K562 (cell line): ENCODE measurements around the gene DELE1. TPM values are rescaled to one million over a fixed set of nuclear protein-coding genes. Genes with fewer than 3 reads are reported as not detected.
A peak's percentile ranks its signal among the peaks of the same experiment; 100 is the strongest.

ENCODE experiments used
- ASH1L ChIP-seq: fragments of 450-650 bp; IDR thresholded peaks from 2 replicates; pipeline ENCODE4 v1.6.1; 2018; ENCODE audit warnings: borderline replicate concordance, mild to moderate bottlenecking, low read depth; ENCODE audit not compliant: partially characterized antibody
- GTF2A2 ChIP-seq: IDR thresholded peaks from 2 replicates; pipeline ENCODE4 v1.6.1; 2016; ENCODE audit warnings: mild to moderate bottlenecking, missing genetic modification characterization, missing compliant biosample characterization
- PHB ChIP-seq: fragments of 250-450 bp; sonication (Bioruptor Pico); IDR thresholded peaks from 2 replicates; pipeline ENCODE4 v1.5.0; 2021
- PRMT5 ChIP-seq: sonication (generic); formaldehyde crosslinking; IDR thresholded peaks from 2 replicates; pipeline ENCODE4 v1.5.0; 2020; ENCODE audit warnings: missing genetic modification reagents
- PTTG1 ChIP-seq: fragments of 450-650 bp; IDR thresholded peaks from 2 replicates; pipeline ENCODE4 v1.6.1; 2016; ENCODE audit warnings: low read depth, mild to moderate bottlenecking, missing genetic modification characterization, missing compliant biosample characterization
- SMAD1 ChIP-seq: fragments of 150-350 bp; IDR thresholded peaks from 2 replicates; pipeline ENCODE4 v1.6.1; 2014; ENCODE audit warnings: low read length, low read depth; ENCODE audit not compliant: partially characterized antibody
- SMARCA4 ChIP-seq: fragments of 450-650 bp; IDR thresholded peaks from 2 replicates; pipeline ENCODE4 v1.6.1; 2016
- TAF15 ChIP-seq: fragments of 200-400 bp; formaldehyde crosslinking; IDR thresholded peaks from 2 replicates; pipeline ENCODE4 v1.6.1; 2017; ENCODE audit warnings: mild to moderate bottlenecking, low read depth, low read length, moderate library complexity
- polyA plus RNA-seq, 8 experiments: library from polyadenylated mRNA; depleted of rRNA in 4 of 8; stranded (reverse) in 5 of 8; unstranded in 3 of 8; fragments of >200 nt; fragmentation: Nextera tagmentation in 2 of 8; fragmentation: Illumina TruSeq in 1 of 8; extraction: Ambion mirVana in 2 of 8; extraction: Trizol in 1 of 8; gene quantifications; 2 replicates each; pipeline versions ENCODE4 v1.2.1 to v1.2.3, GENCODE V29; 2011 to 2014; ENCODE audit warnings: inconsistent platforms in 1 of 8, missing spikeins in 1 of 8
- total RNA-seq, 7 experiments: library from RNA; depleted of rRNA in 6 of 7; stranded (reverse); fragments of >200 nt in 6 of 7; fragmentation: Illumina TruSeq in 2 of 7; extraction: Trizol in 2 of 7; gene quantifications; 2 replicates each; pipeline versions ENCODE4 v1.2.1 to v1.2.3, GENCODE V29; 2011 to 2021; ENCODE audit warnings: low replicate concordance in 1 of 7
- TF ChIP-seq, protein P1 (sequence below), 2 experiments: fragments of 450-650 bp; IDR thresholded peaks; 2 replicates each; pipeline ENCODE4 v1.6.1; 2016; ENCODE audit warnings: mild to moderate bottlenecking in 2 of 2, borderline replicate concordance in 1 of 2, low read depth in 1 of 2, moderate library complexity in 1 of 2
- TF ChIP-seq, protein P2 (sequence below): sonication (generic); formaldehyde crosslinking; IDR thresholded peaks from 2 replicates; pipeline ENCODE4 v1.8.1; 2023; ENCODE audit warnings: mild to moderate bottlenecking, missing genetic modification reagents, moderate library complexity
- TF ChIP-seq, protein P3 (sequence below): sonication (generic); formaldehyde crosslinking; IDR thresholded peaks from 2 replicates; pipeline ENCODE4 v1.8.0; 2022; ENCODE audit warnings: mild to moderate bottlenecking, missing genetic modification reagents
- TF ChIP-seq, protein P4 (sequence below): fragments of 450-650 bp; formaldehyde crosslinking; IDR thresholded peaks from 2 replicates; pipeline ENCODE4 v1.4.0; 2022; ENCODE audit warnings: mild to moderate bottlenecking, moderate library complexity

Gene DELE1
- total and polyA plus RNA-seq, 9 of the 15 experiments (the other 6 are each of a cell fraction or from before 2014, with no cell fraction given): 16.6 to 74.4 (median 49.8) TPM

DNA sequence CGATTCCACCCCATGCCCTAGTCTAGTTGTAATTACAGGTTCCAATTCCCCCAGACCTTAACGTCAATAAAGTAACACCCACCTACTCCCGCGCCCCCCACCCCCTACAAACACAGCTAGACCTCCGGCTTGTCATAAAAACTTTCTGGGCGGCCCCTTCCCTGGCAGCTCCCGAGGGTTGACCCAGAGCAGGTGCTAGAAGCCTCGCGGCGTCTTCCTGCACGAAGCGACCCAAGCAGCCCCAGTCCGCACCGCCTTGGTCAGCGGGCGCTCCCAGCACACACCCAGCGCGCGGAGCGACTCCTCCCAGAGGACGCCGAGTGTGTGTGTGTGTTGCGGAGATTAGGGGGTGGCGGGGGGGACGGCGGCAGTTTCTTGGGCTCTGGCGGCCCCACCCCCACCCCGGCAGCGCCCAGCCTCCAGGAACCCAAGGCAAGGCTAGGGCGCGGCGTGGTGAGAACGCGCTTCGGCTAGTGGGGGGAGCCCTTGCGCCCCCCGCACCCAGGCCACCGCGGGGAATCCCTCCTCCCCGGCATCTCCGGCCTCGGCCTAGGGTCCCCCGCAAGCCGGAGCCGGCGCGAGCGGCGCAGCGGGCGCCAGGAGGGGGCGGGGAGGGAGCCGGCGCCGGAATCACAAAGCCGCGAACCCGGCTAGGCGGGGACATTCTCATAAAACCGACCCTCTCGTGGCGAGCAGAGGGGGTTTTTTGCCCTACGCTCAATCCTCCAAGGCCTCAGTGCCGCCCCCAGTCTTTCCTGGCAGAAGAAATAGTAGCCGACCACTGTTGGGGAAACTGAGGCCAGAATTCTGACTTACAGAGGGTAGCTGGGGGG is 47.7 kb upstream of the DELE1 start (continued):
- TF ChIP-seq, protein P1, sequence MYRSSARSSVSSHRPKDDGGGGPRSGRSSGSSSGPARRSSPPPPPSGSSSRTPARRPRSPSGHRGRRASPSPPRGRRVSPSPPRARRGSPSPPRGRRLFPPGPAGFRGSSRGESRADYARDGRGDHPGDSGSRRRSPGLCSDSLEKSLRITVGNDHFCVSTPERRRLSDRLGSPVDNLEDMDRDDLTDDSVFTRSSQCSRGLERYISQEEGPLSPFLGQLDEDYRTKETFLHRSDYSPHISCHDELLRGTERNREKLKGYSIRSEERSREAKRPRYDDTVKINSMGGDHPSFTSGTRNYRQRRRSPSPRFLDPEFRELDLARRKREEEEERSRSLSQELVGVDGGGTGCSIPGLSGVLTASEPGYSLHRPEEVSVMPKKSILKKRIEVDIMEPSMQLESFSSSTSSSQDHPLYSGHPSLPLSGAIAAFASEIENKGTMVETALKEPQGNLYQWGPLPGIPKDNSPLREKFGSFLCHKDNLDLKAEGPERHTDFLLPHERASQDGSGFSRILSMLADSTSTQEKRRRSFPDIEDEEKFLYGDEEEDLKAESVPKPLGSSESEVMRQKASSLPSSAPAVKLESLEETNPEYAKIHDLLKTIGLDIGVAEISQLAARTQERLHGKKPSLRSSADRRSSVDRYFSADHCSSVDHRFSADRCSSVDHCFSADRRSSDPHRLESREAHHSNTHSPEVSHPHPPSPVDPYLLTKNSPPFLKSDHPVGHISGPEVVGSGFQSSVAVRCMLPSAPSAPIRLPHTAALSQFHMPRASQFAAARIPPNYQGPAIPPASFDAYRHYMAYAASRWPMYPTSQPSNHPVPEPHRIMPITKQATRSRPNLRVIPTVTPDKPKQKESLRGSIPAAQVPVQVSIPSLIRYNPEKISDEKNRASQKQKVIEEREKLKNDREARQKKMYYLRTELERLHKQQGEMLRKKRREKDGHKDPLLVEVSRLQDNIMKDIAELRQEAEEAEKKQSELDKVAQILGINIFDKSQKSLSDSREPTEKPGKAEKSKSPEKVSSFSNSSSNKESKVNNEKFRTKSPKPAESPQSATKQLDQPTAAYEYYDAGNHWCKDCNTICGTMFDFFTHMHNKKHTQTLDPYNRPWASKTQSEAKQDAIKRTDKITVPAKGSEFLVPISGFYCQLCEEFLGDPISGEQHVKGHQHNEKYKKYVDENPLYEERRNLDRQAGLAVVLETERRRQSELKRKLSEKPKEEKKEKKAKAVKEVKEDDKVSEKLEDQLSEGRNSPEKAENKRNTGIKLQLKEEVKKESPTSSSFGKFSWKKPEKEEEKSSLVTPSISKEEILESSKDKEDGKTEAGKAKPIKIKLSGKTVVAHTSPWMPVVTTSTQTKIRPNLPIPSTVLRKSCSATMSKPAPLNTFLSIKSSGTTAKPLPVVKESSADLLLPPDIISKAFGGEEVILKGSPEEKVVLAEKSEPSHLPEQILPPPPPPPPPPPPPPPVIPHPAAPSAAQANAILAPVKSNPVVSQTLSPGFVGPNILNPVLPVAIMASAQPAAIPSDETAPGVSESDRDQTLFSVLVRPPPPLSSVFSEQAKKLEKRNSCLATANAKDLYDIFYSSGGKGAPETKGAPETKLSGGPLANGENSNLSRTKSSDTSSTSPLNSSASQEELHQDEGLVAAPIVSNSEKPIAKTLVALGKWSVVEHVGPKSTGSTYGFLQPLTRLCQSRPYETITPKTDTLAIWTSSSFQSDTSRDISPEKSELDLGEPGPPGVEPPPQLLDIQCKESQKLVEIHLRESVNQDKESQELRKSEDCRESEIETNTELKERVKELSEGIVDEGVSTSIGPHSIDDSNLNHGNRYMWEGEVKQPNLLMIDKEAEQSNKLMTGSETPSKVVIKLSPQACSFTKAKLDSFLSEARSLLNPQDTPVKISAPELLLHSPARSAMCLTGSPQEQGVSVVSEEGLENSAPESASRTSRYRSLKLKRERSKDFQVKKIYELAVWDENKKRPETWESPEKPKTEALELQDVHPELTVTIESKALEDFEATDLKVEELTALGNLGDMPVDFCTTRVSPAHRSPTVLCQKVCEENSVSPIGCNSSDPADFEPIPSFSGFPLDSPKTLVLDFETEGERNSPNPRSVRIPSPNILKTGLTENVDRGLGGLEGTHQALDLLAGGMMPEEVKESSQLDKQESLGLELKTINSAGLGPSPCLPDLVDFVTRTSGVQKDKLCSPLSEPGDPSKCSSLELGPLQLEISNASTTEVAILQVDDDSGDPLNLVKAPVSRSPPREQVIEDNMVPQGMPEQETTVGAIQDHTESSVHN (IDR thresholded peaks at IDR 0.05; ENCODE audit: borderline replicate concordance in 1 of 2, low read depth in 1 of 2): no peak
- TF ChIP-seq, protein P2, sequence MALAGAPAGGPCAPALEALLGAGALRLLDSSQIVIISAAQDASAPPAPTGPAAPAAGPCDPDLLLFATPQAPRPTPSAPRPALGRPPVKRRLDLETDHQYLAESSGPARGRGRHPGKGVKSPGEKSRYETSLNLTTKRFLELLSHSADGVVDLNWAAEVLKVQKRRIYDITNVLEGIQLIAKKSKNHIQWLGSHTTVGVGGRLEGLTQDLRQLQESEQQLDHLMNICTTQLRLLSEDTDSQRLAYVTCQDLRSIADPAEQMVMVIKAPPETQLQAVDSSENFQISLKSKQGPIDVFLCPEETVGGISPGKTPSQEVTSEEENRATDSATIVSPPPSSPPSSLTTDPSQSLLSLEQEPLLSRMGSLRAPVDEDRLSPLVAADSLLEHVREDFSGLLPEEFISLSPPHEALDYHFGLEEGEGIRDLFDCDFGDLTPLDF: no peak
- TF ChIP-seq, protein P3, sequence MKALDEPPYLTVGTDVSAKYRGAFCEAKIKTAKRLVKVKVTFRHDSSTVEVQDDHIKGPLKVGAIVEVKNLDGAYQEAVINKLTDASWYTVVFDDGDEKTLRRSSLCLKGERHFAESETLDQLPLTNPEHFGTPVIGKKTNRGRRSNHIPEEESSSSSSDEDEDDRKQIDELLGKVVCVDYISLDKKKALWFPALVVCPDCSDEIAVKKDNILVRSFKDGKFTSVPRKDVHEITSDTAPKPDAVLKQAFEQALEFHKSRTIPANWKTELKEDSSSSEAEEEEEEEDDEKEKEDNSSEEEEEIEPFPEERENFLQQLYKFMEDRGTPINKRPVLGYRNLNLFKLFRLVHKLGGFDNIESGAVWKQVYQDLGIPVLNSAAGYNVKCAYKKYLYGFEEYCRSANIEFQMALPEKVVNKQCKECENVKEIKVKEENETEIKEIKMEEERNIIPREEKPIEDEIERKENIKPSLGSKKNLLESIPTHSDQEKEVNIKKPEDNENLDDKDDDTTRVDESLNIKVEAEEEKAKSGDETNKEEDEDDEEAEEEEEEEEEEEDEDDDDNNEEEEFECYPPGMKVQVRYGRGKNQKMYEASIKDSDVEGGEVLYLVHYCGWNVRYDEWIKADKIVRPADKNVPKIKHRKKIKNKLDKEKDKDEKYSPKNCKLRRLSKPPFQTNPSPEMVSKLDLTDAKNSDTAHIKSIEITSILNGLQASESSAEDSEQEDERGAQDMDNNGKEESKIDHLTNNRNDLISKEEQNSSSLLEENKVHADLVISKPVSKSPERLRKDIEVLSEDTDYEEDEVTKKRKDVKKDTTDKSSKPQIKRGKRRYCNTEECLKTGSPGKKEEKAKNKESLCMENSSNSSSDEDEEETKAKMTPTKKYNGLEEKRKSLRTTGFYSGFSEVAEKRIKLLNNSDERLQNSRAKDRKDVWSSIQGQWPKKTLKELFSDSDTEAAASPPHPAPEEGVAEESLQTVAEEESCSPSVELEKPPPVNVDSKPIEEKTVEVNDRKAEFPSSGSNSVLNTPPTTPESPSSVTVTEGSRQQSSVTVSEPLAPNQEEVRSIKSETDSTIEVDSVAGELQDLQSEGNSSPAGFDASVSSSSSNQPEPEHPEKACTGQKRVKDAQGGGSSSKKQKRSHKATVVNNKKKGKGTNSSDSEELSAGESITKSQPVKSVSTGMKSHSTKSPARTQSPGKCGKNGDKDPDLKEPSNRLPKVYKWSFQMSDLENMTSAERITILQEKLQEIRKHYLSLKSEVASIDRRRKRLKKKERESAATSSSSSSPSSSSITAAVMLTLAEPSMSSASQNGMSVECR (CRISPR knock-in tag): 0 out of 2 replicates have a peak, but pooled peaks have one; percentile 57
- TF ChIP-seq PRMT5: no peak
- TF ChIP-seq, protein P4, sequence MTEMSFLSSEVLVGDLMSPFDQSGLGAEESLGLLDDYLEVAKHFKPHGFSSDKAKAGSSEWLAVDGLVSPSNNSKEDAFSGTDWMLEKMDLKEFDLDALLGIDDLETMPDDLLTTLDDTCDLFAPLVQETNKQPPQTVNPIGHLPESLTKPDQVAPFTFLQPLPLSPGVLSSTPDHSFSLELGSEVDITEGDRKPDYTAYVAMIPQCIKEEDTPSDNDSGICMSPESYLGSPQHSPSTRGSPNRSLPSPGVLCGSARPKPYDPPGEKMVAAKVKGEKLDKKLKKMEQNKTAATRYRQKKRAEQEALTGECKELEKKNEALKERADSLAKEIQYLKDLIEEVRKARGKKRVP (CRISPR knock-in tag): no peak
- TF ChIP-seq SMARCA4: peak; percentile 30; the same call in 1 of the 2 replicates
- no peak for TF ChIP-seq PHB (CRISPR knock-in tag)
- TF ChIP-seq SMAD1: no peak
- TF ChIP-seq TAF15: no peak
- TF ChIP-seq GTF2A2 (tag): no peak
- TF ChIP-seq ASH1L: no peak
- no peak for TF ChIP-seq PTTG1 (tag)
